ENCODE data around the gene SIGLEC10.

The SIGLEC10 gene

GRCh38 chr19:51415187-51415586 is 2.3 kb downstream of the SIGLEC10 start:
- Histone ChIP-seq H3K4me2 (ENCODE audit: insufficient read depth, low read length) (no peak overlapping the region), H3K27me3 (ENCODE audit: insufficient read depth, low read length, poor library complexity) (no peaks in the 10 kb centered on the region), H3K36me3 (ENCODE audit: insufficient read depth, low read length) (no peaks in the 10 kb centered on the region), H2AFZ (ENCODE audit: low read depth, low read length) (no peak overlapping the region), H4K20me1 (ENCODE audit: insufficient read depth, low read length) (no peaks in the 10 kb centered on the region), H3K79me2 (ENCODE audit: insufficient read depth, low read length) (no peaks in the 10 kb centered on the region), H3K27ac (ENCODE audit: low read length) (no peak overlapping the region), H3K9ac (ENCODE audit: low read depth, low read length) (no peak overlapping the region), H3K4me3 (ENCODE audit: low read depth in 1 of 2, low read length in 2 of 2) (no peak overlapping the region), H3K4me1 (ENCODE audit: insufficient read depth, low read length) (no peaks in the 10 kb centered on the region), H3K9me3 (ENCODE audit: insufficient read depth, low read length, severe bottlenecking) (no peaks in the 10 kb centered on the region)
- TF ChIP-seq CTCF (IDR thresholded peaks at IDR 0.05; ENCODE audit: borderline replicate concordance, extremely low read depth, low read length, poor library complexity, severe bottlenecking) (no peak), EZH2 (IDR thresholded peaks at IDR 0.05; ENCODE audit: borderline replicate concordance, low read depth, low read length, severe bottlenecking) (no peak)
- no peak for DNase-seq
- ATAC-seq (ENCODE audit: insufficient read depth, low read depth), result no peak

DNA sequence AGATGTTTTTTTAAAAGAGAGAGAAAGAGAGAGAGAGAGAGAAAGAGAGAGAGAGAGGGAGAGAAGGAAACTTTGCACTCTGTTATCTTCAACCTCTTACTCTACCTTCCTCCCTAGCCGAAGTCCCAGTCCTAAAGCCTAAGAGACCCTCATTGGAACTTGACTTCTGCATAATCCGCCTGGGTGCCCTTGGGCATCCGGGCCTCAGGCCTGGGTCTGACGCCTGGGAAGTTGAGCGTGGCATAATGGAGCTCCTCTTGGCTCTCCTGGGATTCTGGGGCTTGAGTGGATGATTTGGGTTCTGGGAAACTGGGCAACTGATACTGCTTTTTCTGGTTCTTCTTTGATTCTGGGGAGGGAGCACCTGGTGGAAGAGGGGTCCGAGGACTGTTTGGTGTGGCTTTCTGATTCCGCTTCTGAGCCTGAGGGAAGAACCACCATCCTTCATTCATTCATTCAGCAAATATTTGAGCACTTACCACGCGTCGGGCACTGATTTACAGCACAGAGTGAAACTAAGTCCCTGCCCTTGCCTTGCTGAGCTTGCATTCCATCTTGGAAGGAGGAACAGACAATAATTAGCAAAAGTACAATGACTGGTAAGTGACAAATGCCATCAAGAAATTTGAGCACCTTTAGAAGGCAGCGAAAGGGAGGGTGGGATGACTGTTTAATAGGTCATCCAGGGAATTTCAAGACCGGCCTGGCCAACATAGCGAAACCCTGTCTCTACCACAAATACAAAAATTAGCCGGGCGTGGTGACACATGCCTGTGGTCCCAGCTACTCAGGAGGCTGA is 6.3 kb downstream of the SIGLEC10 start:
- no peak overlapping the region for H3K27ac ChIP-seq (ENCODE audit: low read length)
- no peak overlapping the region for H2AFZ ChIP-seq (ENCODE audit: low read depth, low read length)
- H3K9ac ChIP-seq (ENCODE audit: low read depth, low read length), result no peak overlapping the region
- TF ChIP-seq CTCF (IDR thresholded peaks at IDR 0.05; ENCODE audit: borderline replicate concordance, extremely low read depth, low read length, poor library complexity, severe bottlenecking) (no peak), EZH2 (IDR thresholded peaks at IDR 0.05; ENCODE audit: borderline replicate concordance, low read depth, low read length, severe bottlenecking) (no peak)
- H4K20me1 ChIP-seq (ENCODE audit: insufficient read depth, low read length), result no peaks in the 10 kb centered on the region
- no peaks in the 10 kb centered on the region for H3K27me3 ChIP-seq (ENCODE audit: insufficient read depth, low read length, poor library complexity)
- H3K4me3 ChIP-seq (ENCODE audit: low read depth in 1 of 2, low read length in 2 of 2), result no peak overlapping the region
- no peaks in the 10 kb centered on the region for H3K79me2 ChIP-seq (ENCODE audit: insufficient read depth, low read length)
- no peaks in the 10 kb centered on the region for H3K36me3 ChIP-seq (ENCODE audit: insufficient read depth, low read length)
- ATAC-seq (ENCODE audit: insufficient read depth, low read depth), result no peak
- no peak for DNase-seq
- peaks cover 2% of the 10 kb centered on the region for H3K9me3 ChIP-seq (ENCODE audit: insufficient read depth, low read length, severe bottlenecking)
- no peaks in the 10 kb centered on the region for H3K4me1 ChIP-seq (ENCODE audit: insufficient read depth, low read length)
- H3K4me2 ChIP-seq (ENCODE audit: insufficient read depth, low read length), result no peak overlapping the region

- TF ChIP-seq EZH2 (IDR thresholded peaks at IDR 0.05; ENCODE audit: borderline replicate concordance, low read depth, low read length, severe bottlenecking), result no peak
- TF ChIP-seq CTCF (IDR thresholded peaks at IDR 0.05; ENCODE audit: borderline replicate concordance, extremely low read depth, low read length, poor library complexity, severe bottlenecking), result peak; percentile 19
- H3K4me2 ChIP-seq (ENCODE audit: insufficient read depth, low read length), result no peak overlapping the region
- no peak overlapping the region for H2AFZ ChIP-seq (ENCODE audit: low read depth, low read length)
- H4K20me1 ChIP-seq (ENCODE audit: insufficient read depth, low read length), result no peaks in the 10 kb centered on the region
- peaks cover 9% of the 10 kb centered on the region for H3K9me3 ChIP-seq (ENCODE audit: insufficient read depth, low read length, severe bottlenecking)
- no peaks in the 10 kb centered on the region; the same call in 1 of the 2 replicates for H3K36me3 ChIP-seq (ENCODE audit: insufficient read depth, low read length)
- H3K27ac ChIP-seq (ENCODE audit: low read length), result no peak overlapping the region
- no peaks in the 10 kb centered on the region for H3K4me1 ChIP-seq (ENCODE audit: insufficient read depth, low read length)
- H3K79me2 ChIP-seq (ENCODE audit: insufficient read depth, low read length), result no peaks in the 10 kb centered on the region
- no peak overlapping the region for H3K9ac ChIP-seq (ENCODE audit: low read depth, low read length)
- H3K27me3 ChIP-seq (ENCODE audit: insufficient read depth, low read length, poor library complexity), result no peaks in the 10 kb centered on the region
- no peak overlapping the region for H3K4me3 ChIP-seq (ENCODE audit: low read depth in 1 of 2, low read length in 2 of 2)
- DNase-seq, result no peak
- ATAC-seq (ENCODE audit: insufficient read depth, low read depth), result no peak
These were observed 9.8 kb downstream of the SIGLEC10 start for GRCh38 chr19:51407511-51408131.

All from DND-41 (cell line).